HEK293 (cell line): ENCODE results near the gene KIAA0513.

ENCODE experiments used
- CTCF ChIA-PET: fragments of 350-600 bp; formaldehyde crosslinking; extraction: SDS; loops from one replicate; lab custom pipeline; 2021; ENCODE audit warnings: antibody characterized with exemption; lab: Yijun Ruan, JAX
- POLR2A ChIA-PET: fragments of 300-600 bp; formaldehyde crosslinking; extraction: SDS; loops from one replicate; lab custom pipeline; 2020; ENCODE audit warnings: antibody characterized with exemption, inconsistent platforms; lab: Yijun Ruan, JAX
- H3K27ac ChIP-seq: fragments of 200-500 bp; sonication (Bioruptor generic); 2 replicates; pipeline ENCODE4 v1.5.1; 2014; ENCODE audit warnings: low read depth, low read length, control low read depth, inconsistent platforms; ENCODE audit errors: extremely low read depth
- H3K36me3 ChIP-seq, 2 experiments: fragments of 200-500 bp in 1 of 2; sonication (Bioruptor generic) in 1 of 2; 1 replicate in 1 of 2; 2 replicates in 1 of 2; pipeline ENCODE4 v1.5.1; 2014 to 2017; ENCODE audit warnings: inconsistent platforms in 2 of 2, low read length in 2 of 2; ENCODE audit not compliant: control insufficient read depth in 2 of 2, insufficient read depth in 1 of 2
- H3K4me1 ChIP-seq: fragments of 200-500 bp; sonication (Bioruptor generic); 2 replicates; pipeline ENCODE4 v1.5.1; 2014; ENCODE audit warnings: mild to moderate bottlenecking, low read length, inconsistent platforms; ENCODE audit not compliant: control insufficient read depth, insufficient read depth
- H3K4me3 ChIP-seq: 2 replicates; pipeline ENCODE4 v1.5.1; 2011; ENCODE audit warnings: low read depth, mild to moderate bottlenecking, control low read depth, low read length, moderate library complexity
- H3K9me3 ChIP-seq: fragments of 200-500 bp; sonication (Bioruptor generic); 2 replicates; pipeline ENCODE4 v1.5.1; 2014; ENCODE audit warnings: low read depth, low read length, inconsistent platforms; ENCODE audit not compliant: control insufficient read depth, insufficient read depth
- EGR2 ChIP-seq: fragments of 450-650 bp; formaldehyde crosslinking; IDR thresholded peaks from 2 replicates; pipeline ENCODE4 v1.5.1; 2016; ENCODE audit warnings: low read depth, missing biosample characterization, missing genetic modification characterization
- GFI1B ChIP-seq: fragments of 450-650 bp; formaldehyde crosslinking; IDR thresholded peaks from 2 replicates; pipeline ENCODE4 v1.5.1; 2016; ENCODE audit warnings: missing biosample characterization, missing genetic modification characterization
- GLI4 ChIP-seq: fragments of 450-650 bp; formaldehyde crosslinking; IDR thresholded peaks from 2 replicates; pipeline ENCODE4 v1.5.1; 2016; ENCODE audit warnings: missing biosample characterization, missing genetic modification characterization
- GLIS1 ChIP-seq: fragments of 450-650 bp; formaldehyde crosslinking; IDR thresholded peaks from 2 replicates; pipeline ENCODE4 v1.5.1; 2016; ENCODE audit warnings: missing biosample characterization, missing genetic modification characterization
- ZBTB26 ChIP-seq: fragments of 450-650 bp; formaldehyde crosslinking; optimal IDR thresholded peaks from 2 replicates; pipeline ENCODE3; 2016; ENCODE audit warnings: missing biosample characterization, mild to moderate bottlenecking, missing genetic modification characterization
- ZBTB49 ChIP-seq: fragments of 450-650 bp; formaldehyde crosslinking; IDR thresholded peaks from 2 replicates; pipeline ENCODE4 v1.5.1; 2016; ENCODE audit warnings: missing biosample characterization, missing genetic modification characterization, low read depth
- ZBTB7A ChIP-seq: fragments of 450-650 bp; formaldehyde crosslinking; IDR thresholded peaks from 2 replicates; pipeline ENCODE4 v1.5.1; 2016; ENCODE audit warnings: low read depth, missing biosample characterization, missing genetic modification characterization
- ZBTB8A ChIP-seq: fragments of 450-650 bp; formaldehyde crosslinking; IDR thresholded peaks from 2 replicates; pipeline ENCODE4 v1.5.1; 2016; ENCODE audit warnings: missing biosample characterization, missing genetic modification characterization
- ZFP3 ChIP-seq: fragments of 450-650 bp; formaldehyde crosslinking; IDR thresholded peaks from 2 replicates; pipeline ENCODE4 v1.5.1; 2016; ENCODE audit warnings: low read depth, missing biosample characterization, missing genetic modification characterization
- ZNF133 ChIP-seq: fragments of 450-650 bp; formaldehyde crosslinking; IDR thresholded peaks from 2 replicates; pipeline ENCODE4 v1.5.1; 2016; ENCODE audit warnings: missing biosample characterization, missing genetic modification characterization
- ZNF214 ChIP-seq: fragments of 450-650 bp; formaldehyde crosslinking; IDR thresholded peaks from 2 replicates; pipeline ENCODE4 v1.5.1; 2017; ENCODE audit warnings: missing biosample characterization, mild to moderate bottlenecking, missing genetic modification characterization, borderline replicate concordance
- ZNF239 ChIP-seq: fragments of 450-650 bp; formaldehyde crosslinking; IDR thresholded peaks from 2 replicates; pipeline ENCODE4 v1.5.1; 2016; ENCODE audit warnings: missing biosample characterization, missing genetic modification characterization
- ZNF433 ChIP-seq: fragments of 450-650 bp; formaldehyde crosslinking; IDR thresholded peaks from 2 replicates; pipeline ENCODE4 v1.5.1; 2016; ENCODE audit warnings: missing biosample characterization, missing genetic modification characterization, low read depth
- ZNF518A ChIP-seq: fragments of 450-650 bp; formaldehyde crosslinking; conservative IDR thresholded peaks from 2 replicates; pipeline ENCODE4 v1.5.1; 2016; ENCODE audit warnings: low read depth, missing biosample characterization, missing genetic modification characterization
- ZNF549 ChIP-seq: fragments of 450-650 bp; IDR thresholded peaks from 2 replicates; pipeline ENCODE4 v1.5.1; 2018; ENCODE audit warnings: missing biosample characterization, missing genetic modification characterization, mild to moderate bottlenecking, inconsistent platforms, moderate library complexity
- ZNF585B ChIP-seq: fragments of 450-650 bp; formaldehyde crosslinking; IDR thresholded peaks from 2 replicates; pipeline ENCODE4 v1.5.1; 2016; ENCODE audit warnings: missing biosample characterization, missing genetic modification characterization
- ZNF624 ChIP-seq: fragments of 450-650 bp; formaldehyde crosslinking; IDR thresholded peaks from 2 replicates; pipeline ENCODE4 v1.5.1; 2017; ENCODE audit warnings: missing biosample characterization, missing genetic modification characterization
- ZNF664 ChIP-seq: fragments of 450-650 bp; formaldehyde crosslinking; IDR thresholded peaks from 2 replicates; pipeline ENCODE4 v1.5.1; 2016; ENCODE audit warnings: missing biosample characterization, missing genetic modification characterization
- ZNF707 ChIP-seq: fragments of 450-650 bp; formaldehyde crosslinking; IDR thresholded peaks from 2 replicates; pipeline ENCODE4 v1.5.1; 2016; ENCODE audit warnings: missing biosample characterization, missing genetic modification characterization
- ZNF747 ChIP-seq: fragments of 450-650 bp; formaldehyde crosslinking; IDR thresholded peaks from 2 replicates; pipeline ENCODE4 v1.5.1; 2016; ENCODE audit warnings: missing biosample characterization, missing genetic modification characterization

KIAA0513 gene

GRCh38 chr16:85067426-85067825 lies 39.8 kb downstream of the KIAA0513 start:
- no peaks in the 10 kb centered on the region for H3K9me3 ChIP-seq
- no peaks in the 10 kb centered on the region for H3K4me1 ChIP-seq
- TF ChIP-seq ZBTB8A (tag by site-specific recombination) (no peak), ZNF747 (tag by site-specific recombination) (no peak), ZBTB7A (tag by site-specific recombination) (no peak), ZBTB49 (tag by site-specific recombination) (no peak), ZBTB26 (tag by site-specific recombination) (no peak)
- ChIA-PET POLR2A (no interaction called here), CTCF (interaction anchor here (0.6 kb wide), 1 partner anchor 130 kb away, joined by 3 read pairs; no protein-coding TSS in a partner anchor)
- no peak overlapping the region for H3K27ac ChIP-seq
- H3K4me3 ChIP-seq, result no peak overlapping the region
- H3K36me3 ChIP-seq, result peaks cover 0 to 24% of the 10 kb centered on the region in 2 experiments; a peak in 1 of 3 replicates

DNA sequence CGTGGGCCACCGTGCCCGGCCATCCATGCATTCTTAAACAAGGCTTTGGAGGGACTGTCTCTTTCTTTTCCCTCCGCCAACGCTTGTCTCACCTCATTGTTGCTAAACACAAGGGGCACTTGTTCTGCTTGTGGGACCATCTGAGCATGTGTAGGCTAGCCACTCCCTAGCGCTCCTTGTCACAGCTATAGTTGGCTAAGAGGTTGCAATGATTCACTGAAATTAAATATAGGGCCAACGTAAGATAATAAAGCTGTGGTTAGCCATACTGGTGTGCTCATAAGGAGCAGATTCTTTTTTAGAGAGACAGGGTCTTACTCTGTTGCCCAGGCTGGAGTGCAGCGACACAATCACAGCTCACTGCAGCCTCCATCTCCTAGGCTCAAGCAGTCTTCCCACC lies 41.2 kb downstream of the KIAA0513 start:
- no peak overlapping the region for H3K4me3 ChIP-seq
- ChIA-PET POLR2A (no interaction called here), CTCF (no interaction called here)
- H3K36me3 ChIP-seq, result peaks cover 0 to 31% of the 10 kb centered on the region in 2 experiments; a peak in 1 of 3 replicates
- TF ChIP-seq EGR2 (tag by site-specific recombination), result no peak
- TF ChIP-seq ZNF518A, result no peak
- no peak for TF ChIP-seq ZNF585B
- no peak for TF ChIP-seq ZNF664 (tag by site-specific recombination)
- TF ChIP-seq ZNF214 (tag by site-specific recombination), result no peak
- TF ChIP-seq ZNF133 (tag by site-specific recombination), result no peak
- TF ChIP-seq GFI1B (tag by site-specific recombination), result no peak
- no peak for TF ChIP-seq GLI4 (tag by site-specific recombination)
- no peak for TF ChIP-seq ZNF239 (tag by site-specific recombination)
- no peak for TF ChIP-seq ZNF707 (tag by site-specific recombination)
- TF ChIP-seq ZFP3, result no peak
- TF ChIP-seq ZNF549 (tag by site-specific recombination), result no peak
- no peak for TF ChIP-seq GLIS1
- no peak for TF ChIP-seq ZNF433 (tag by site-specific recombination)
- no peak for TF ChIP-seq ZNF624 (tag by site-specific recombination)
- no peaks in the 10 kb centered on the region for H3K9me3 ChIP-seq
- no peak overlapping the region for H3K27ac ChIP-seq
- H3K4me1 ChIP-seq, result no peaks in the 10 kb centered on the region
